Stimulated activated CD8-positive, alpha-beta memory T cell treated with anti-CD3 and anti-CD28 coated beads, Interleukin-7, amount 100 ng/mL, for 48 hours (primary cell): Measurements from ENCODE around the gene RNLS.

Experiments used
- DNase-seq, 2 donors: peaks; one replicate each; pipeline ENCODE4 v3.0.0-alpha.2; 2020; ENCODE audit warnings: low read depth in 1 of 2; ENCODE audit errors: extremely low read depth in 1 of 2

RNLS gene

GRCh38 chr10:88525371-88526069, 57.6 kb downstream of the RNLS start:
- DNase-seq = no peak

GRCh38 chr10:88523739-88524400, 59.2 kb downstream of the RNLS start:
- DNase-seq = no peak

- no peak for DNase-seq
These were observed 60.4 kb downstream of the RNLS start for GRCh38 chr10:88522715-88523114.

- DNase-seq = no peak
These were observed 61.3 kb downstream of the RNLS start for GRCh38 chr10:88521791-88522190.

GRCh38 chr10:88515235-88515634, 67.9 kb downstream of the RNLS start:
- DNase-seq = no peak

DNA sequence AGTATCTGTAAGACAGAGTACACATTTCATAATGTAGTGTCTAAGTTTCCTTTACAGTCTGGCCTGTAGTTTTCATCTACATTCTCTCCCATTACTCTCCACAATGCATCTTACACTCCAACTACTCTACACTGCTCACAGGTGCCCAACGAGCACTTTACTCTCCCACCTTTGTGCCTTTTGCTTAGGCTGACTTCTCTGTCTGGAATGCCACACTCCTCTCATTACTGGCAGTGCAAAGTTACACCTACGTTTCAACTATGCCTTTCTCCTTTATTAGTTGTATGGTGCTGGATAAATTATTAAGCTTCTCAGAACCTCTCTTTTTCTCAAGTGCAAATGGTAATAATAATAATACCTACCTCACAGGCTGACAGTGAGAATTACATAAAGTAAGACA, 70.5 kb downstream of the RNLS start:
- DNase-seq = no peak

DNA sequence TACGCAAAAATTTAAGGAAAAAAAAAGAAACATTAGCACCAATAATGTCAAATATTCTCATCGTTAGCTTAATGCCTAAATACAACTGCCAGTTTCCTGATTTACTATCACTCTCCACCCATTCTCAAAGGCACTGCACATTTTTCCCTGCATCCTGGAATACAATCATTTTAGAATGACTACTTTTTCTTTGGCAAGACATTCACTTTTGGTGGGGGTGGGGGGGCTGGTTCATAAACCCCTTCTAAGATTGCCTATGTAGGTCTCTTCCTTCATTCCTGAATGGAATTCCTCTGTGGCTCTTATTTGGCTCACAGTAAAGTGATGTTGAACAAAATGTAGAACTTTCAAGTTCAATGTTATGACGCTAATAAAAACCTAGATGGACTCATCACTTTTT, 74.3 kb downstream of the RNLS start:
- no peak for DNase-seq

GRCh38 chr10:88507826-88508453, 75.2 kb downstream of the RNLS start:
- DNase-seq = no peak

GRCh38 chr10:88507404-88507803, 75.7 kb downstream of the RNLS start:
- DNase-seq = no peak

DNA sequence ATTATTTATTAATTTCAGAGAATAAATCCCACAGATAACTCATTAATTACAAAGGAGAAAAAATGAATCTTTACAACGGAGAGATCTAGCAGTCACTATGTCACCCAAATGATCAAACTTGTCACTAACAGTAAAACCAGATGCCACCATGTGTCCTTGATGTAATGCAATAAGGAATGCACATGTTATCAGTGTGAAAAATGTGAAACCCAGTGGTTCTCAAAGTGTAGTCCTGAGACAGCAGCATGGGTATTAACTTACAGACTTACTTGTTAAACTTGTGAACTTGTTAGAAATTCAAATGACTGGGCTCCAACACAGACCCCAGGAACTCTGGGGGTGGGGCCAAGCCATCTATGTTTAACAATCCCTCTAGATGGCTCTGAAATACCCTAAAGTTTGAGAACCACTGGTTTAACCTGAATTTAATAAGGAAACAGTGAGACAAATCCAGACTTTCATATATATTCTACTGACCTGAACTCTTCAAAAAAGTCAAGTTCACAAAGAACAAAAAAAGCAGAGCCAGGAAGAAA, 77.4 kb downstream of the RNLS start:
- DNase-seq = no peak

DNA sequence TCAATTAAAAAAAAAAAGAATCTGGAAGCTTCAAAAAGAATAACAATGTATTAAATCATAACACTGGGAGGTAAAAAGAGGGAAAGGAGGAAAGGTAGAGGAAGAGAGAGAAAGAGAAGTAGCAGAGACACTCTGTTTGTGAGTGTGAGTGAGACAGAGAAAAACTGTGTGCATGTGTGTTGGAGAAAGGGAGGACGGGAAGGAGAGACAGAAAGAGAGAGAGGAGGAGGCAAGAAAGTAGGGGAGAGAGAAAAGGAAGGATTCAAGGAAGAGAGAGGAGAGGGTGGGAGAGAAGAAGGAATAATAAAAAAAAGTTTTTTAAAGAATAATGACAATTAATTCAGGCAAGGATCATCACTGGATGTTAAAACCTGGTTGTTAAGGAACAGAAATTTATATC, 77.9 kb downstream of the RNLS start:
- no peak for DNase-seq

- DNase-seq = no peak
These were observed 82.5 kb downstream of the RNLS start for GRCh38 chr10:88500656-88501055.

DNA sequence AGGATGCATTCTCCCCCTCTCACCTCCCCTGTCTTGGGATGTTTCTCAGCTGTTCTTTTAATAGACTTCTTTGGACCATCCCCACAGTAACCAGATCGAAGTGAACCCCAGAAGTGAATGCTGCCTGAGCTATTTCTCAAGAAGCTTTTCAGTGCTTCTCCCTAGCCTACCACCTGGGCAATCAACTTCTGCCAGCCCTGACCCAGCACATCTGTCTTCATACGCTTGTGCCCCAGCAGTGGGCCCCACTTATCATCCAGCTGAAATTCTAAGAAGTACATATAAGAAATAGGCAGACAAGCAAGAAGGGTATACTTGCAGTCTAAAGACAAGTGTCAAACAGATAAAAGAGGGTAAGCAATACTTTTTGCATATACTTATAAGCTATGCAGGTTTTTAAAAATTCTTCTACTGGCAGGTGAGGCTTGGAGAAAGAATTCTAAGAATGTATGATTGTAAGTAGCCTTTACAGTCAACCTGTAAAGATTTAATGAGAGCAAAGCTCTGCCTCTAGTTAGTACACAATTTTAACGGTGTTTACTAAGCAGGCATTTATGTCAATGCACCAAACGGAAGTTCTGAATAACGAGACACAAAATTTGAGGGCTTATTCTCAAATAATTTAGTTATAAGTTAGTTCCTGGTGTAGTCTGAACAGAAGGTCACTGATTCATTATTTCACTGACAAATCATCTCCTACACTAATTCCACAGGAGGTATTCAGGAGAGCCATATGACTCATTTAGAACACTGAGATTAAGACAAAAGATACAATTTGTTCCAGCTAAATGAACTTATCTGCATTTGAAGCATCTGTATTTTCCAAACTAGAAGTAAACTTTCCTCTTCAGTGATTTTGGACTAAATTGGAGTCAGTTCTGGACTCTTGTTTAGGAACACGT, 83.3 kb downstream of the RNLS start:
- no peak for DNase-seq

- no peak for DNase-seq
These were observed 85.2 kb downstream of the RNLS start for GRCh38 chr10:88497913-88498312.

DNA sequence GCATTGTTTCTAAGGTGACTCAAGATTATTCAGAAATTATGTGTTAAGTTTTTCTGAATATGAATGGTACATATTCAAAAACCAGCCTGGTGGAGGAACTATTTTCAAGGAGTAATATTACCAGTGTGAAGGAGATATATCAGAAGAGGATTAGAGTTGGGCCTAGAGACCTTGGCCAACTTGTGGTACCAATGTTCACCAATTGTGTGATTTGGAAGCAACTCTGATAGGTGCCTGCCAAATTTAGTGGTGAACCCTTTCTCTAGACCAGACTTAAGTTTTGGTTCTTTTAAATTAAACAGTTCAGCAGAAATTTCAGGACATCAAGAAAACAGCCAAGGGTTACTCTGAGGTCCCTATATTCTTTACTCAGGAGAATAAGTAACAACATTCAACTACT, 88.6 kb downstream of the RNLS start:
- DNase-seq = no peak

- no peak for DNase-seq
These were observed 89.2 kb downstream of the RNLS start for GRCh38 chr10:88493691-88494483.

DNA sequence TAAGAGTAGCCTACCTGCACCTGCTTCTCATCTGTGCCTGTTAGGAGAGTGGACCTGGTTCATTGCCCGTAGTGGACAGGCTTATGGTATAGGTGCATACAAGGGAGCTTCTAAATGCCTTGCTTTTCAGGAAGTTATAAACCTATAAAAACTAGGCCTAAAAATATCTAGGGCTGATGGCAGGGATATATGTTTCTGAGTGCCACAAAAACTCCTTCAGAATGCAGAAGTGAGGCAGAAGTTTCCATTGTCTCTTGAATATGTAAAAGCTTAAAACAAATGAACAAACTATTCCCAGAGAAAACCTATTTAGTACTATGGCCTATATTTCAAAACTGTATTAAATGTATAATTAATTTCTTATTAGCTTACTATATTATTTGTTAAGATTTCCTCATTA, 91.8 kb downstream of the RNLS start:
- DNase-seq = no peak

DNA sequence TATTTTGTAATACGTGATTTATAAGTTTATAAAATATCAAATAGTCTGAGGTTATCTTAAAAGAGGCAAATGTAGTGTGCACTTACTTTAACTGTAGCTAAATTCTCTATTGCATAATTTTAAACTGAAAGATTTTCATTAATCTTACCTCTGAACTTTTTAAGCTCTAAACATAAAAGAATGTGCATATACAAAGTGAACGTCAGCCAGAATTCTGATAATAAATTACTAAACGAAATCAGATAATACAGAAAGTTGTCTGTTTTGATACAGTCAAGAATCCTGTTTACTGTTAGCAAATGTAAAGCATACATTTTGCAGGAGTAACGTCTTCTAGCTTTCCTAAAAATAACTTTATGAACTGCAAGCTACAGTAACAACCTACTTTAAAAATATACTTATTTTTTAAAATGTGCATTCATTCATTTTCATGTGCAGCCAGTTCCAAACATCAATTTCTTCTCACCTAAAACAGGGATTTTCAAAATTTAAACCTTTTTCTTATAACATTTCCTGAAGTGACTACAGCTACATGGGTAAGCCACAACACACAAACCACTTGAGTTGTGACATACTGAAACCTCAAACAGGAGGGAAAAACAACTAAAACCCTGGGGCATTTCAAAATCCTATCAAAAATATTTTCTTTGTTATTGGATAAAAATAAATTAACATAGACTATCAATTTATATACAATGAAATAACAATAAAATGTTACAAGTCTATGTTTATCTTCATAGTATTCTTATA, 92.7 kb downstream of the RNLS start:
- DNase-seq = no peak

GRCh38 chr10:88489107-88489506, 94.0 kb downstream of the RNLS start:
- DNase-seq = no peak
